Stomach (tissue), 9 donors: ENCODE measurements around the gene CORO2B. TPM values are rescaled to one million over a fixed set of nuclear protein-coding genes. Genes with fewer than 3 reads are reported as not detected.

Experiments
- DNase-seq, 2 donors: peaks; one replicate each; pipeline versions ENCODE4 v3.0.0 to v3.0.0-alpha.2; 2013 to 2019
- H3K27ac ChIP-seq, 5 donors: fragments of 200-600 bp in 4 of 5; sonication (generic) in 4 of 5; one replicate each; pipeline ENCODE4 v1.5.1; 2013 to 2019; ENCODE audit warnings: mild to moderate bottlenecking in 1 of 5, moderate library complexity in 1 of 5
- H3K27me3 ChIP-seq, 3 donors: fragments of 200-600 bp; sonication (generic); one replicate each; pipeline ENCODE4 v1.5.1; 2017 to 2019; ENCODE audit warnings: mixed run types in 1 of 3
- H3K36me3 ChIP-seq, 4 donors: fragments of 200-600 bp; sonication (generic); 1 replicate in 3 of 4; 2 replicates in 1 of 4; pipeline ENCODE4 v1.5.1; 2016 to 2019
- H3K4me1 ChIP-seq, 4 donors: fragments of 200-600 bp; sonication (generic); one replicate each; pipeline ENCODE4 v1.5.1; 2016 to 2019
- H3K4me3 ChIP-seq, 4 donors: fragments of 200-600 bp; sonication (generic) in 3 of 4; one replicate each; pipeline ENCODE4 v1.5.1; 2016 to 2019; ENCODE audit warnings: mild to moderate bottlenecking in 1 of 4
- H3K9me3 ChIP-seq, 4 donors: fragments of 200-600 bp; sonication (generic); one replicate each; pipeline ENCODE4 v1.5.1; 2016 to 2019
- CTCF ChIP-seq, 7 experiments: fragments of 450-650 bp in 4 of 7; fragments of 200-600 bp in 3 of 7; sonication (generic) in 3 of 7; IDR thresholded peaks; one replicate each; pipeline ENCODE4 v1.5.1; 2016 to 2019; ENCODE audit warnings: antibody characterized with exemption in 7 of 7, control low read depth in 2 of 7, mild to moderate bottlenecking in 1 of 7
- EP300 ChIP-seq: sonication (generic); formaldehyde crosslinking; IDR thresholded peaks from one replicate; pipeline ENCODE4 v1.6.1; 2017; ENCODE audit warnings: antibody characterized with exemption
- POLR2A ChIP-seq, 4 donors: fragments of 450-650 bp; IDR thresholded peaks; one replicate each; pipeline ENCODE4 v1.6.1; 2016; ENCODE audit warnings: antibody characterized with exemption in 4 of 4, control low read depth in 2 of 4, mild to moderate bottlenecking in 1 of 4, moderate library complexity in 1 of 4
- POLR2AphosphoS5 ChIP-seq, 3 donors: sonication (generic); formaldehyde crosslinking; IDR thresholded peaks; one replicate each; pipeline ENCODE4 v1.6.1; 2016; ENCODE audit warnings: antibody characterized with exemption in 3 of 3
- WGBS, 5 donors: extraction: QIAGEN DNeasy Blood & Tissue Kit in 3 of 5; methylation state at CpG; one replicate each; pipeline versions ENCODE4 v1.1.5 to v1.1.7; 2013 to 2018; 5-methylcytosine and 5-hydroxymethylcytosine counted together
- intact Hi-C: fragments of 100-400 bp; cut with DNase I; formaldehyde crosslinking; loops from one replicate; pipeline ENCODE4 v1.15.1; 2023; ENCODE audit warnings: low total_unique reads
- polyA plus RNA-seq, 3 donors: library from polyadenylated mRNA; stranded (reverse); fragments of 200-250 nt; gene quantifications; one replicate each; pipeline ENCODE4 v1.2.3, GENCODE V29; 2013
- total RNA-seq, 5 donors: library from RNA; depleted of rRNA; stranded (reverse); fragments of >200 nt; gene quantifications; one replicate each; pipeline versions ENCODE4 v1.1.0 to v1.2.3, GENCODE V29; 2014 to 2016
- donor health status: healthy with polysubstance abuse.
- donor health status: Bipolar disorder and iron deficiency.
- donor health status: healthy.

Gene CORO2B
- total and polyA plus RNA-seq, 8 donors, result 0.89 to 3.7 (median 2.3) TPM; not detected in 1

- H3K36me3 ChIP-seq, result no peaks in the 10 kb centered on the region
- no peak for TF ChIP-seq POLR2A (IDR thresholded peaks at IDR 0.05)
- no peak for TF ChIP-seq EP300
- no peak for TF ChIP-seq POLR2AphosphoS5 (IDR thresholded peaks at IDR 0.05)
- no peak for TF ChIP-seq CTCF (IDR thresholded peaks at IDR 0.05)
- peaks cover 11 to 17% (median 15%) of the 10 kb centered on the region in 4 donors for H3K4me1 ChIP-seq
- 75 to 89% (median 83%) methylated on average over 7 of the region's 7 CpGs for WGBS, 5 donors
- no peaks in the 10 kb centered on the region for H3K9me3 ChIP-seq
- no peak overlapping the region for H3K4me3 ChIP-seq
- no peak for DNase-seq
- H3K27ac ChIP-seq, result no peak overlapping the region
- intact Hi-C loops, result loop anchor here (5.0 kb wide), 1 partner anchor 322 kb away; no protein-coding TSS in a partner anchor
- H3K27me3 ChIP-seq, result peaks cover 0 to 70% (median 24%) of the 10 kb centered on the region in 3 donors
These were observed 23.1 kb upstream of the CORO2B start for GRCh38 chr15:68555679-68556037.

DNA sequence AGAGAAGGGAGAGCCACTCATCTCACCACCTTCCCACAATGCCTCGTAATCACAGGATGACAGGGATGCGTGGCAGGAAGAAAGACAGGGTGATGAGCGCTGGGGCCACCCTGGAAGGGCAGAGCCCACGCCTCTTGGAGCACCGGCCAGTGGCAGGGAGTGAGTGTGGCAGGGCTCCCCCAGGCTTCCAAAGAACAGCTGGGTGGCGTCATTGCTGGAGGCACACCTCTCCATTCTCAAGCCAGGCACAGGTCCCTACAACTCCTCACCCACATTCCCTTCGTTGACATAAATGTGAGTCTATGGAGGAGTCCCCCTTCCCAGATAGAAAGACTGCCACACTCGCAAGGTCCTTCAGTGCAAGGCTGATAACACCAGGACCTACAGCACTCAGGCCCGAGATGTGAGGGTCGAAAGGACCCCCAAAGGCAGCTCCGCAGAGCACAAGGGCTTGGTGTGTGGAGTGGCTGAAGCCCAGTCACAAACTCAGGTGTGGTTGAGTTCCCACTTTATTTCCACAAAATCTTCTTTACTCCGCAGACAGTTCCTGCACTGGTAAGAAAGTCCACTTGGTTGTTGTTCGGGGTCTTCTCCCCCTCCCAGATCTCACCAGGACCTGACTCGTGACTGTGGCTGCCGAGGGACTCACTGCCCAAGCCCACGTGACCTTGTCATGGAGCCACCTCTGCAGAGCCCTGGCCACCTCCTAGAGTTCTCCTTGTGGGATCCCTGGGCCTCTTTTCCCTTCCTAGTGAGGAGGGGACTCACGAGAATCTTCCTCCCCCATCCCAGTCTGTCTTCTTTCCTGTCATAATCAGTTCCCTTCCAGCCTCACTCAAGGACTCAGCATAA is 22.4 kb upstream of the CORO2B start:
- intact Hi-C loops, result loop anchor here (5.0 kb wide), 1 partner anchor 321 kb away; no protein-coding TSS in a partner anchor
- Histone ChIP-seq H3K27ac (no peak overlapping the region), H3K4me1 (peaks cover 11 to 17% (median 14%) of the 10 kb centered on the region in 4 donors), H3K9me3 (no peaks in the 10 kb centered on the region), H3K36me3 (no peaks in the 10 kb centered on the region), H3K27me3 (peaks cover 0 to 70% (median 32%) of the 10 kb centered on the region in 3 donors), H3K4me3 (no peak overlapping the region)
- WGBS, 5 donors, result 79 to 89% (median 82%) methylated on average over 16 to 17 of the region's 17 CpGs
- DNase-seq, result no peak
- TF ChIP-seq POLR2AphosphoS5 (IDR thresholded peaks at IDR 0.05) (no peak), POLR2A (IDR thresholded peaks at IDR 0.05) (no peak), CTCF (IDR thresholded peaks at IDR 0.05) (no peak), EP300 (no peak)

GRCh38 chr15:68557469-68558317 is 21.1 kb upstream of the CORO2B start:
- peaks cover 0 to 68% (median 34%) of the 10 kb centered on the region in 3 donors for H3K27me3 ChIP-seq
- no peak overlapping the region for H3K27ac ChIP-seq
- intact Hi-C loops, result loop anchor here (5.0 kb wide), 1 partner anchor 320 kb away; no protein-coding TSS in a partner anchor
- peaks cover 11 to 17% (median 14%) of the 10 kb centered on the region in 4 donors for H3K4me1 ChIP-seq
- TF ChIP-seq EP300 (no peak), POLR2AphosphoS5 (IDR thresholded peaks at IDR 0.05) (no peak), POLR2A (IDR thresholded peaks at IDR 0.05) (no peak), CTCF (IDR thresholded peaks at IDR 0.05) (no peak)
- DNase-seq, result no peak
- 84 to 88% (median 87%) methylated on average over 6 to 9 of the region's 9 CpGs for WGBS, 5 donors
- no peaks in the 10 kb centered on the region for H3K36me3 ChIP-seq
- no peaks in the 10 kb centered on the region for H3K9me3 ChIP-seq
- H3K4me3 ChIP-seq, result no peak overlapping the region
